Peyer's patch (tissue), 4 donors: ENCODE measurements around the gene FOXE3.

Experiments used
- CTCF ChIP-seq, 6 experiments: fragments of 450-650 bp in 4 of 6; fragments of 200-600 bp in 2 of 6; sonication (generic) in 1 of 6; IDR thresholded peaks; one replicate each; pipeline ENCODE4 v1.5.1; 2017 to 2019; ENCODE audit warnings: antibody characterized with exemption in 6 of 6, mild to moderate bottlenecking in 3 of 6, moderate library complexity in 1 of 6
- POLR2A ChIP-seq, 2 donors: fragments of 450-650 bp; IDR thresholded peaks; one replicate each; pipeline ENCODE4 v1.5.1; 2017; ENCODE audit warnings: antibody characterized with exemption in 2 of 2, mild to moderate bottlenecking in 2 of 2, moderate library complexity in 2 of 2

- TF ChIP-seq CTCF (IDR thresholded peaks at IDR 0.05) (no peak), POLR2A (IDR thresholded peaks at IDR 0.05) (no peak)
Measured at GRCh38 chr1:47445823-47446550, 29.9 kb downstream of the FOXE3 start.
